Measurements from ENCODE around the gene PDLIM4.
A peak's percentile ranks its signal among the peaks of the same experiment; 100 is the strongest.

The PDLIM4 gene

DNA sequence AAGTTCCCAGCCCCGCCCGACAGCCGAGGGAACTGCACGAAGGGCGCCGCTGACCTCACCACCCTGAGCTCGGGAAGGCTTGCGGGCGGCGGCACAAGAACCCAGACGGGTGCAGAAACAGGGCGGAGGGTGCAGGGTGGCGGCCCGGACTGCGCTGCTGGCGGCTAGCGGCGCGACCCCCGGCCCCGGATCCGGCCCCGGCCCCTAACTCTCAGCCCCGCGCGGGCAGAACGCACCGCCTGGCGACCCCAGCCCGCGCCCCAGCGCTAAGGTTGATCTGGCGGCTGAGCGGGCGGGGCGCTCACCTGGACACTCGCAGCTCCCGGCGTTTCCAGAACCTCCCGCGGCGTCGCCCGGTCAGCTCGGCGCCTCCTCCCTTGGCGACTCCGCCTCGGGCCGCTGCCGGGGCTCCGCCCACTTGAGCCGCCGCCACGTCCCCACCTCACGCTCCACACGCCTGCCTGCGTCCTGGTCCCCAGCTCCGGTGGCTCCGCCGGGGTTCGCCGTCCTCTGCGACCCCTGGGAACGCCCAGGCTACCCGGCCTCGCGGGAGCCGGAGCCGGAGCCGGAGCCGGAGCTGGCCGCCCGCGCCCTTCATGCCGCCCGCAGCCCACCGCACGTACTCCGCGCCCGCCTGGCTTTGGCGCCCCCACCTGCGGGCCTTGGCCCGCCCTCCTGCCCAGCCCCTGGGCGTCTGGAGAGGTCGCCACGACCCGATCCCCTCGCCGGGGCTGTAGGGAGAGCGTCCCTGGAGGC is 29.8 kb upstream of the PDLIM4 start, which contains the start of gene P4HA2:
TSS of gene P4HA2 (minus strand) at position 369 of the 756 bp plus-strand sequence. CDS start 9,227 bp downstream, outside the sequence.
- DNase-seq, result peak; percentile 82

DNA sequence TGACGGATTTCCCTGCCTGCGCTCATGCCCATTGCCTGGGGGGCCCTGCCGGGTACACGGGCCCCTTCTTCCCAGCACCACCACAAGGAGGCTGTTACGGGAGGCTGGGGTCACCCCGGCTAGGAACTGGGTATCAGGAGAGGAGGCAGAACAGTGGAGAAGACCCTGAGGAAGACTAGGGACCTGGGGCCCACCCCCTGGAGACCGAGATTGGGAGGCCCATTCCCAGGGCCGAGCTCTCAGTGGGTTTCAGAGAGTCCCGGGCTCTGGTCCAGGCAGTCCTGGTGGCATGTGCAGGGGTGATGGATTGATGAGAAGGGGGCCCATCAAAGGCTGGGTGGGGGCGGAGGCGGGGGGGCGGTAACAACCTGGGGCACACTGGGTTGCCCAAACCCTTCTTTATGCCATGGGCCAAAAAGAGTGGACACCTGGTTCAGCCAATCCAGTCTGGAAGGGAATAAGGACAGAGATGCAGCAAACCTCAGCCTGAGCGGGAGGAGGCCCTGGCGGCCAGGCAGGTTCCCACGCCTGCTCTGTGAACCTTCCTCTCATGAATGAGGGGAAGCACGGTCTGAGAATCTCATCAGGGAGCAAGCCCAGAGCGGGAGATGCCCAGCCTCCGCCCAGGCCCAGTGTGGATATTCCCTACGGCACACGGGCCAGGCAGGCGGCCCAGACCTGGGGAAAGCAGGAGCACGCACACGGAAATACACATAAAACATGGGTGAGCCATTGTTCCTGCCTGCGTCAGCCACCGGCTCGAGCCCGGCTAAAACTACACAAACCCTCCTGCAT is 29.1 kb upstream of the PDLIM4 start:
- peak; percentile 42 for DNase-seq

DNA sequence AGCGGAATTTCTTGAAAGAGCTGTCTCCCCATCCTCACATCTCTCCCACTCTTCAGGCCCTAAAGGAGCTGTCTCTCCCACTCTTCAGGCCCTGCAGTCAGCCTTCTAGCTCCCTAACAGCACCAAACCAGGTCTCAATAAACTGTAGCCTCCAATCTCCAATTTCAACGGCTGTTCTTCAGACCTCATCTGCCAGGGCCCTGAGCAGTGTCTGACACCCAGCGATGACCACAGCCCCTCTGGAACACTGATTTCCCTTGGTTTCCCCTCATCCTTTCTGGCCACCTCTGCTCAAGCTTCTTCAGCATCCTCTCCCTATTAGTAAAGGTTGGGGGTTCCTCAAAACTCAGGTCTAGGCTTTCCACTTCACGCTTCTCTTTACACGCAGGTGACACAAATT is 28.3 kb upstream of the PDLIM4 start:
- DNase-seq, result peak; percentile 35

DNA sequence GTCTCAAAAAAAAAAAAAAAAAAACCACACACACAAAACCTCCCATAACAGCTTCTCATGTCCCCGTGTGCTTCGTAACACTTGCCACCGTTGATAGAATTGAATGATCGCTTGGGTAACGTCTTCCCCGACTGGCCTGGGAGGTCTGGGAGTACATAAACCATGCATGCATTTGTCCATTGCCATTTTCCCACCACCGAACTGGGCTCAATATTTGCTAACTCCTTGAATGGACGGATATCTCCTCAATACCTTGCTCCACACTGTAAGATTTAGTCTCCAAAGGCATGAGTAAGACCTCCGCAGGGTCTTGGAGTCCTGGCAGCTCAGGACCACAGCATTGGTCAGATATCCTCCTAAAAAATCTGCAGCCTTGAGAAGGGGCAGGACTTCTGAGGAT is 26.6 kb upstream of the PDLIM4 start:
- DNase-seq, result peak; percentile 13

DNA sequence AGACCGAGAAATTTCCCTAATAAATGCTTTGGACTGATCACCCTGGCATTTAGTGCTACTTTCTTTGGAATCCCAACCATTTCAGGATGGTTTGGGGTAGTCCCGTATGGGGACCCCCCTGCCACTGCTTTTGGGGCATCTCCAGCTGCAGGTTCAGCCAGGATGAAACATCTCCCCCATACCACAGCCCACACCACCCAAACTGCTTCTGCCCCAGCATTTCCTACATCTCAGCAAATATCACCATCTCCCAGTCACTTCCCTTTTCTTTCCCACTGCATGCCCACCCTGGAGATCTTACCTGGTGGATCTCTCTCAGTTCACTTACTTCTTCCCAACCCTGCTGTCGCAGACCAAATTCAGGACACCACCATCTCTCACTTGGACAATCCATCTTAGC is 25.0 kb upstream of the PDLIM4 start:
- peak; percentile 38 for DNase-seq

DNA sequence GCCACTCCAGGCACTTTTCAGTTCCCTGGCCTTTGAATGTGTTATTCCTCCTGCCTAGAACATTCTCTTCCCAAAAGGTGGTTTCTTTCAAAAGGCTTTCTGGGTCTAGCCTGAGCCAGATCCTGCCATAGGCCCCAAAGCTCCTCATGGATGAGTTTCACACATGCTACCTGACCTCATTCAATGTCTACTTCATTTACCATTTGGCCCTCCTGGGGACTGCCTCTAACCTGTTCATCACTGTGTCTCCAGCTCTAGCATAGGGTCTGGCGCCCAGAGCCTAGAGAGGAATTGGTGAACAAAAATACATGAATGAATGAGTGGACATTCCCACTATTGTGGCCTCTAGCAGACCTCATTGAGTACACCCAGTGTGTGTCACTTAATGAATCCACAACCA is 24.4 kb upstream of the PDLIM4 start:
- DNase-seq, result peak; percentile 38

DNA sequence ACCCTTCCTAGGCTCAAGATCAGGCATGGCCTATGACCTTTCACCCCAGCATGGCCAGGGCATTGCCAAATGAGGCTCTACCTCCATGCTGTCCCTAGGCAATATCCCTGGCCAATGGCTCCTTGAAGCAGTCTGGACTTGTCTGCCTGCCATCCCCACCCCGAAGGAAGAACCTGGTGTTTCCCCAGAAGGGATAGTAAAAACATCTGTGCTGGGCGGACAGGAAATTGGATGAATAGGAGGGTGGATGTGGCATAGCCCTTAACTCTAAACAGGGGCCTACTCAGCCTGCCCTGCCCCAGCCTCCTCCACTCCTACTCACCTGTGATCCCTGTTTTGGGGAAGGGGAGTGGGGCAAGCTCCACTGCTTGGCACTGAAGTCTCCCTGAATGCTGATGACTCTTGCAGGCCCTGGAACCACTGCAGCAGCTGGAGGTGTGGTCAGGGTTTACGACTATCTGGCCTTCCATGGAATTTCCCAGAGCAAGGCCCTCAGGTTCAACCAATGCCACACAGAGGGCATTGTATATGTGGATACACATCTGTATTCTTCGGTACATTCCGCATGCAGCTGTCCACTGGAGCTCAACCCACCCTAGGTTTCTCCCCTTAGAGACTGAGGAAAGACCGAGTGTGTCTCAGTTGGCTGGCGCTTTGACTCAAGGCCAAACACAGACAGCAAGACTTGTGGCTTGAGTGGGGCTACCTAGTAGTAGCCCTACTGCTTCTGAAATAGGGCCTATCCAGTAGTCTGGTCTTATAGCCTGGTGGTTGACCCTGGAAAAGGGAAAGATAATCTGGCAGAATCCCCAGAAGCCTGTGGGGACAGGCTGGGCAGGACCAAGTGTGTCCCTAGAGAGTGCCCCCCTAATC is 23.4 kb upstream of the PDLIM4 start:
- peak; percentile 35 for DNase-seq

DNA sequence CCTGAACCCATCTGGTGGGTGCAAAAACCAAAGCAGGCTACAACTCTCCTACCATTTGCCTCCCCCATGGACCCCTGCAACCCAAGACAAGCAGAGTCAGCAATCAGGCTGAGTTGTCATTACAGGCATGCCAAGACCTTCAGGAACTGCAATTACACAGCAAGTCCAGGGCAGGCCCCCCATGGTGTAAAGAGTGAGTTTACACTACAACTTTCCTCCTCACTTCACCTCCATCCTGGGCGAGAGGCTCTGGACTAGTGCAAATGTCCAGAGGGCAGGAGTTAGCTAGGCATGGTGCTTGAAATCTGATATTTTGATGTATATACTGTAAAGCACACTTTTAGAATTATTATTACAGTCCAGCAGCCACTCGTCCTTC is 22.8 kb upstream of the PDLIM4 start:
- DNase-seq, result peak; percentile 37

DNA sequence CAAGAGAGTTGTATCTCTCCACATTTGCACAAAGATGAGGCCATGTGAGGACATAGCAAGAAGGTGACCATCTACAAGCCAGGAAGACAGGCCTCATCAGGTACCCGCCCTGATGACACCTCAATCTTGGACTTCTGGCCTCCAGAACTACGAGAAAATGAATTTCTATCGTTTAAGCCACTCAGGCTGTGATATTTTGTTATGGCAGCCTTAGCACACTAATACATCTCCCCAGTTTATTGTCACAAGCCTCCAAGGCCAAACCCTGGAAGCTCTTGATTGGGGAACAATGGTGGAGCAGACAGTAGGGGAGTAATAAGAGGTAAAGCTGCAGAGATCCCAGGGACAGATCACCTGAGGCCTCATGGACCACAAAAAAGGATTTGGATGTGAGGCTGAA is 22.2 kb upstream of the PDLIM4 start:
- peak; percentile 29 for DNase-seq

DNA sequence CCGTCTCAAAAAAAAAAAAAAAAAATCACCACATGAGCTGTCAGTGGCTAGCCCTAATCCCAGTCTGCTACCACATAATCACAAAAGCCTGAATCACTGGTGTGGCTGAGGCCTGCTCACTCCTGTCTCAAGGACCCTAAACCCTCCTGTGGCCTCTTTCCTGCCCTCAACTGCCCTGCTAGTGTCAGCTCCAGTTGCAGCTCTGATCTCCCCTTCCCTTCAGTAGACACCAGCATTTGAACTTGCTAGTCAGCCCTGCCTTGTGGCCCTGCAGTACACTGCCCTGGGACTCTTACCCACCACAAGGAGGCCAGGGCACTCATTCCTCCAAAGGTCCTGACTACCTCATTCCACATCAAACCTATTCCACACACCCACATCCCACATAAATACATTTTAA is 20.4 kb upstream of the PDLIM4 start:
- DNase-seq, result peak; percentile 49

DNA sequence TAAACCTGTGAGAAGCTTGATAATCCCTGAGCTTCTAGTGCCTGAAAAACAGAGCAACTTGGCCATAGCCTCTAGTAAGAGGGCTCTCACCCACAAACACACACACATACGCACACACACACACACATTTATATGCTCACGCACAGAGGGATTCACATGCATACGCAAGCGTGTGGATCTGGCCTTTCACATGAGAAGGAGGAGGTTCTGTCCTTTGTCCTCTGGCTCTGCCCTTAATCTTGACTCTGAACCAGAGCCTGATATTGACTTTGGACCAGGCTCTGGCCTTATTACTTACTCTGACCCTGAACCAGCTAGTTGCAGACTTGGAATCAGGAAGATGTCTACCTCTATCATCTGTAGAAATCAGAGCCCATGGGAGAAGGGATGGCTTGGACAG is 19.8 kb upstream of the PDLIM4 start:
- peak; percentile 47 for DNase-seq

DNA sequence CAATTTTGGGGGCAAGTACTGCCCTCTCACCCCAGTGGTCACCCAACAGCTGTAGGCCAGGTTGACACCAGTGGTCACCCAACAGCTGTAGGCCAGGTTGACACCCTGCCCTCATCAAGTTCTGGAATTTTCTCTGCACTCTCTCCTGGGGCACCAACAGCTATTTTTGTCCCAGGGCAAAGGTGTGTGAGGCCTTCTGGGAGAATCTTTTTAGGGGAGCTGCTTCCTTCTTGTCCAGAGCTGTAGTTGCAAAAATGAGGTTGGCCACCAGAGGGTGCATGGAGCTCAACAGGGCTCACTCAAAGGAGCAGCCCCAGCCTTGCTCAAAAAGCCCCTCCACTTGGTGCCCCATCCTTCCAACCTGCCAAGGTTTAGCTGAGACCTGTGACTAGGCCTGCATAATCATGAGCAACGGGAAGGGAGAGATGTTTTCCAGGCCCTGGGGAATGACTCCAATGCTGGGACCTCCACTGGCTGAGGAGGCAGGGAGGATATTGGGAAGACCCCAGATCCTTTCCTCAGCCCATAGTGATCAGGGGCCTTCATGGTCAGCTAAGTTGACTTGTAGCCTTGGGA is 19.2 kb upstream of the PDLIM4 start:
- DNase-seq, result peak; percentile 94

DNA sequence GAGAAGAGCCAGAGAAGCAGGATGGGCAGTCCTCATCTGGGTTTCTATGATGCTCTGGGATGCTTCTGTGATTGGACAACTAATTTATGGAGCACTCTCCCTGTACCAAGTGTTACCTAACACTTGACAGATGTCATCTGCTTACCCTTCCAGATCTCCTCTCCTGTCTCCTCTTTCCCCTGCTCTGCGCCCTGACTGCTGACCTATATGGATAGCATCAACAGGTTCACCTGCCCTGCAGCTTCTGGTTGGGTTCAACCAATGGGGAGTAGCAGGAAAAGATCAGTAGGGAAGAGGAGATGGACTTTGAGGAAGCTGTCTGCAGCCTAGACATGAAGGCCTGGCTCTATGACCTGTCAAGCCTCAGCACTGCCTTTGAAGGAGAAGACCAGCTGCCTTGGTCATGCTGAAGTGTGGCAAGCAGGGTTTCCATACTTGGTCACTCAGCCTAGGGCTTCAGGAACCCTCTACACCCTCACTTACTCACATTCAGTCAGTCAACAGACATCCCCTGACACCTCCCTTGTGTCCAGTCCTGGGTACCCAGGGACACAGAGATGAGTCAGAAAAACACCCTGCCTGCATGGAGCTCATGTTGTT is 18.5 kb upstream of the PDLIM4 start:
- peak; percentile 40 for DNase-seq

DNA sequence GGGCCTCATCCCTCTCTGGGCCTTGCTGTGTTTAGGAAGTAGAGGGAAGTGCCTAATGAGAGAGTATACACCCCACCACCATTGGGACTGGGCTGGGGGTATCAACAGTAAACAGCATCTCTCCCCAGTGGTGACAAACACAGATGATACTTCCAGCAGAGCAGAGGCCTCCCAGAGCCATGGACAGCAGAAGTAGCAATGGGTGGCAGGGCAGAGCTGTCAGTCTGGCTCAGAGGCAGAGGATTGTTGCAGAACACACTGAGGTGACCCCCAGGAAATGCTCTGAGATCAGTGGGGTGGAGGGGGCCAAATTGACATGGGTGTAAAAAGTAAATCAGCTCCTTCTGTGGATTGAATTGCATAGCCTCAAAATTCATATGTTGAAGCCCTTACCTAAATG is 17.7 kb upstream of the PDLIM4 start:
- DNase-seq, result peak; percentile 46

DNA sequence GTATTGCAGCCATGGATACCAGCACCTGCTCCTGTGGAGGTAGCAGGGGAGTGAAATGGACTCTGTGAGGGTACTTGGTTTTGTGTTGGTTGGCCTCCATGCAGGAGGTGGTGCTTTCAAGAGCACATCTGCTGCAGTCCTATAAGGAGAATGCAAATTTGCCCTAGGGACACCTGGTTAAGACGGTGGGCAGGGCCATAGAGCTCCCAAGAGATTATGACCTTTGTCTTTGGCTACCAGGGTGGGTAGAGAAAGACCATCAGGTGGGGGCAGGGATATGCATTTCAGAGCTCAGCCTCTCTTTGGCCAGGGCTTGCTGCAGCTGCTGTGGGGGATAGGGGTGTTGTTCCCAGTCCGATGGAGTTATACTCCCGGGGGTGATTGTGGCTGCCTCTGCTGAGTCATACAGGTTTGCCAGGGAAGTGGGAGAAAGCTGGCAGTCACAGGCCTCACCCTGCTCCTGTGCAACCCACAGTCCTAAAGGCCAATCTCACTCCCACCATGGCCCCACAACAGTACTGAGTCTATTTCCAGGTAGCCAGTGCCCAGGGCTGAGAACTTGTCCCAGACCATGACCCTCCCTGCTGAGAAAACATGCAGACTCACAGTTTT is 14.0 kb upstream of the PDLIM4 start:
- peak; percentile 37 for DNase-seq

DNA sequence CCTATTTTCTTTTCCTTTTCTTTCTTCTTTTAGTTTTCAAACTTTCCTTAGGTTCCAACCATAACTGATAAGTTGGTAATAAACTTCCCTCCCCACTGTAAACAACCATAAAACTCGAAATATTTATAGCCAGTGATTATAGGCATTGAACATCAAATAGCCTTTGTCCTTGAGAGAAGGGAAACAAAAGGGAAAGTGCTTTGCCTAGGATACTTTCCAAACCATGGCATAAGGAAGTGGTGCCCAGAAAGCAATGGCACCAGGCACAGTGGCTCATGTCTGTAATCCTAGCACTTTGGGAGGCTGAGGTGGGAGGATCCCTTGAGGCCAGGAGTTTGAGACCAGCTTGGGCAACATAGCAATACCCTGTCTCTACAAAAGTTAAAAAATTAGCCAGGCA is 11.9 kb upstream of the PDLIM4 start:
- DNase-seq, result no peak

DNA sequence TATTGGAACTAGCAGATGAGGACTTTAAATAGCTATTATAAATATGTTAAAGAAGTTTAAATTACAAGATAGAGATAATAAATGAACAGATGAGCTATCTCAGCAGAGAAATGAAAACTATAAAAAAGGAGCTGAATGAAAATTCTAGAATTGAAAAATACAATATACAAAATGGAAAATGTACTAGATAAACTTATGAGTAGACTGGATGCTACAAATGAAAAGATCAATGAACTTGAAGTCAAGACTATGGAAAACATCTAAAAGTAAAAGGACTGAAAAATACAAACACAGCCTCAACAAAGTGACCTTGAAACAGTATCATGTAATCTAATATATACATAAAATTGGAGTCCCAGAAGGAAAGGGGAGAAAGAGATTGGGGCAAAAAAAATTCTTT is 10.7 kb upstream of the PDLIM4 start:
- no peak for DNase-seq

DNA sequence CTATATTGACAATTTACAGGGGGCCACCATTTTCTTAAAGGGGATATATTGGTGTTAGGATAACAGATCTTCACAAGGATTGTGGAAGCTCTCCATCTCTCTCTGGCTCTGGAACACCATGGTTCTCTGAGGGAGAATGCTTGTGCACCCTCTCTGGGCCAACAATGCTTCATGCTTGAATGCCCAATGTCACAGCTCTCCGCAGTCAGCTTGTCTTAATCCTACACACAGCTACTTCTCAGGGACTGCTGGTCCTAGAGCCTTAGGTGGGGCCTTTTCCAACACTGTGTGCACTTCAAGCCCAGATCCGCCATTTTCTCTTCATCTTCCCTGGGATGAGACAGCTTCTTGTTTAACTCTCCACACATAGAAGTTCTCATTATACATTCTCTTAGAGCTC is 6.9 kb upstream of the PDLIM4 start:
- DNase-seq, result no peak

DNA sequence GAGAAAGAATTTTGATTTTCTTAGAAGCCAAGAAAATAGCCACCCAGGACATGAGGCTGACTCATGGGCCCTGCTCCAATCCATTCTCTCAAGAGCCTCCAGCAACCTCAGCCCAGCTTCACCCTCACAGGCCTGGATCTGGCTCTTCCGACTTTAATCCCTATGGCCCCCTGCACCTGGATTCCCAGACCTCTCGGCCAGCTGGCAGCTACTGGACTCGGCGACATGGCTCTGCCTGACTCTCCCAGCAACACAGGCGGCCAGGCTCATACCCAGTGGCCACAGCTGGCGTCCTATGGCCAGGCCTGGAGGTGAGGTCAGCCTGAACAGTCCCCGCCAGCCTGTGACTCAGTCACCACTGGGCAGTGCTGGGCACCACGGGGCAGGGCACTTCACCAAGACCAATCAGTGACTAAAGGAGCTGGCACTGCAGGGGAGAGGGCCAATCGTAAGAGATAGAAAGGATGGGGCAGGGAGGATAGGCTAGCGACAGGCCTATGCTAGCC is 6.2 kb upstream of the PDLIM4 start:
- peak; percentile 46 for DNase-seq

DNA sequence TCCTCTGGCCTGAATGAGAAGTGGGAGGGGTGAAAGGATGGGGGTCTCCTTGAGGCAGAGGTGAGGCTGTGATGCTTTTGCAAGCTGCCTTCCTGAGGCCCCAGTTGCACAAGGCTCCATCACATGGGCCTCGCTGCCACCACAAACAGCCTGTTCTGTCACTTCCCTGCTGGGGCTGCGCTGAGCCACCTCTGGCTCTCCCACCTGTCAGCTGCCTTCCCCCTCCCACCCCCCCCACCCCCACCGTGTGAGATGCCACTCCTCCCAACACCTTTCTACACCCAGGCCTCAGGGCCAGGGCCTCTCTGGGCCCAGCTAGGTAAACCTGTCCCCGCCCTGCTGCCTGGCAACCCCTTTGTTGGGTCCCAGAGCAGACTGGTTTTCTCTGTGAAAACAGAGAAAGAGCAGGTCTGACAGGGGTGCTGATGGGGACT is 4.5 kb upstream of the PDLIM4 start:
- DNase-seq, result peak; percentile 38

DNA sequence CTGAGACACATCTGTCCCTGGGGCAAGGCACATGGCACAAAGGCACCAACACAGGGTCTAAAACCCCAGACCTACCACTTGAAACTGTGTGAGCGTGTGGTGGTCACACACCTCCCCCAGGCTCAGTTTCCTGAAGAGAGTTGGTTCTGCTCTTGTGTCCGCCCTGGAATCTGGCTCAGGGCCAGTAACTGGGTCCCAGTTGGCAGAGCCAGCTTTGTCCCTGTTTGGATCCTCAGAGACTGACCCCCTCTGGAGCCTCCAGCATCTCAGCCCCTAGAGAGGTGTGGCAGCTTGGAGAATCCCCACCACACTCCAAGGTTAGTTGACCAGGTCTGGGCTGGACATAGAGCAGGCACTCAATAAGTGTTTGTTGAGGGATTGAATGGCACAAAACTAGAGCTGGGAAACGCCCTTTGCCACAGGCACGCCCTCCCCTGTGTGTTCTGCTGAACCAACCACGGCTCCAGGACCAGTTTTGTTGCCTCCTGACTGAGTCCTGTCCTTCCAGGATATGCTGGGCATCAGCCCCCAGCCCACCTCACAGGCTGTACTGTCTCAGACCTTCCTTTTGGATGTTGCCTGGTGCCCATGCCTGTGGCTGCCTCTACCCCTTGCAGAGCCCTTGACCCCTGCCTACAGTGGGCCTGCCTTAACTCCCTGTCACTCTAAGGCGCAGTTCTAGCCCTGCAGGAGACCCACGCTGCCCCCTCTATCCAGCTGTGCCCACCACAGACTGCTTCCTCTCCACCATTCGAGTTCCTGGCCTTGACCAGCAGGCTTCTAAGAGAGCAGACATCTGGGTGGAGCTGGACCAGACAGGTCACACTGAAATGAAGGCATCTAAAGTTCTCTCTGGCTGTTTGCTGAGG is 3.8 kb upstream of the PDLIM4 start:
- peak; percentile 42 for DNase-seq

Data from activated CD8-positive, alpha-beta memory T cell treated with anti-CD3 and anti-CD28 coated beads, Interleukin-2, amount 50 U/mL, for 48 hours (primary cell).